Suppressor macrophage (primary cell): Measurements from ENCODE around the gene SNRNP48.

Source experiments
- DNase-seq, 4 experiments: peaks; one replicate each; pipeline ENCODE4 v3.0.0-alpha.2; 2020 to 2022

The SNRNP48 gene

GRCh38 chr6:7594579-7595125, 4.7 kb downstream of the SNRNP48 start:
- DNase-seq: no peak

- no peak for DNase-seq
These were observed 14.0 kb downstream of the SNRNP48 start for GRCh38 chr6:7604003-7604402.

GRCh38 chr6:7604506-7604905, 14.5 kb downstream of the SNRNP48 start:
- no peak for DNase-seq

DNA sequence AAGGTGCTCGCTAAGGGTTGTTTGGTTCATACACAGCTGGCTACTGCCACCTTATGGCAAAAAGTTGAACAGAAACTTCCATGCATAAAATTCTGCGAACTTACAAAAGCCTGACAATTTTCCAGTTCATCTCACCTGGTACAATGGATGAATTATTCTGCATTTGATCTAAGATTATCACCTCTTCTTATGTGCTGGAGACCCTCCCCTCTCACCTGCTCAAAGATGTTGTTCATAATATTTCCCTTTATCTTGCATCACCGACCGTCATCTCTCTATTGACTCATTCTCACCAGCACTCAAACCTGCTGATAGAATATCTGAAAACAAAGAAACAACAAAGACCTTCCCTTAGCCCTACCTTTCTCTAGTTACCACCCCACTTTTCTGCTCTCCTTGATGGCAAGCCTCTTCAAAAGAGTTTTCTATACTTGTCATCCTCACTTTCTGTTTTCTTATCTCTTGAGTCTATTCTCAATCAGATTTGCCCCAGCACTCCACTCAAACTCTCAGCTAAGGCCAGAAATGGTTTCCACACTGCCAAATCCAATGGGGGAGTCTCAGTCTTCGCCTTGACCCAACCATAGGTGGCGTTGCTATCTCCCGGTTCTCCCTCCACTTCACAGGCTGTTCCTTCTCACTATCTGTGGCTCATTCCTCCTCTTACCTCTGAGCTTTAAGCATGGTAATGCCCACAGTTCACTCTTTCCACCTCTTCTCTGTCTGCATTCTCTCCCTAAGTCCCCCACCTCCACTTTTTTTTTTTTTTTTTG, 25.8 kb downstream of the SNRNP48 start:
- peak; percentile 70 to 79 (median 70) for DNase-seq

GRCh38 chr6:7617801-7618764, 28.1 kb downstream of the SNRNP48 start:
- peak; percentile 92 to 98 (median 95) for DNase-seq

DNA sequence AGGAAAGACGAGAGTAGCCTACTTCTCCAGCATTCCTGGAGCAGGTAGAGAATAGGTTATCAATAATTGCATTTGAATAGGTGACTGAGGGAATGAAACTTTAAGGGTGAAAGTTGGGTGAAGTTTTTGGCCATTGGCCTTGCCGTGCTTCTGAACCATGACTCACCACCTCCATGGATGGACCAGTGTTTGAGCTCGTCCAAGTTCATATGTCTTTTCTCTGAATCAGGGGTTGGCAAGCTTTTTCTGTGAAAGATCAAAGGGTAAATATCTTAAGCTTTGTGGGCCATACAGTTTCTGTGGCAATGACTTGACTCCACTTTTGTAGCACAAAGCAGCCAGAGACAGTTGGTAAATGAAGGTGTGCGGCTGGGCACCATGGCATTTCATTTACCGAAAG, 31.8 kb downstream of the SNRNP48 start:
- no peak for DNase-seq

DNA sequence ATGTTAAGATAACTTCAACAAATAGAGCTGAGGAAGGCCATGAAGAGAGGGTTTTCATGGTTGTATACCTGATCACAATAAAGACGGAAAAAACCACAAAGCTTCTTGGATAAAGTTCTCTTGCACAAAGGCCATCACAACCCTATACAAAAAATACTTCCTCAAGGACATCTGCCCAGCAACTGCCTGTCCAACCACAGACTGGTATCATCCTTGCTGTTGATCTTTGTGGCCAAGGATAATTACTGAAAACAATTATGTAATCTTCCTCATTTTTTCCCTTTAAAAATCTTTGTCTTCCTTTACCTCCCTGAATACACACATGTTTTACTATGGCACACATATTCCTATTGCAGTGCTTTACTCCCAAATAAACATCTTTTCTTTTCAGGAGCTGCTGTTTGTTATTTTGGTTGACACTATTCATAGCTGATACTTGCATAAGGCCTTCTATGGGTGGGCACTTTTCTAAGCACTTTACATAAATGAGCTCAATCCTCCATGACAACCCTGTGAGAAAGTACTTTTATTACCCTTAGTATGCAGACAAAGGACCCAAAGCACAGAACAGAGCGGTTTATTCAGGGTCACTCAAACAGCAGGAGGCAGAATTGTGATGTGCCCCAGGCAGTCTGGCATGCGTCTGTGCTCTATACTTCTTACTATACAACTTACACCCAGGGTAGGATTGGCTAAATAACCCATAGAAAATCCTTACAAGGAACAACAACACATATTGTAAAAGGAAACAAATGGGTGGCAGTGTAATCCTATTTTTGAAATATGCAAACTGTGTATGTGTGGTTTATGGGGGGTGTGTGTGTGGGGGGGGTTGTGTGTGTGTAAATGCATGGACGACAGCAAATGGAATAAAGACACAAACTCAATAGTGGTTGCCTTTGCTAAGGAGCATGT, 35.1 kb downstream of the SNRNP48 start:
- DNase-seq: peak; percentile 27 to 63 (median 53)

- no peak for DNase-seq
These were observed 38.5 kb downstream of the SNRNP48 start for GRCh38 chr6:7628479-7628878.

- DNase-seq: no peak
These were observed 38.9 kb downstream of the SNRNP48 start for GRCh38 chr6:7628909-7629308.

DNA sequence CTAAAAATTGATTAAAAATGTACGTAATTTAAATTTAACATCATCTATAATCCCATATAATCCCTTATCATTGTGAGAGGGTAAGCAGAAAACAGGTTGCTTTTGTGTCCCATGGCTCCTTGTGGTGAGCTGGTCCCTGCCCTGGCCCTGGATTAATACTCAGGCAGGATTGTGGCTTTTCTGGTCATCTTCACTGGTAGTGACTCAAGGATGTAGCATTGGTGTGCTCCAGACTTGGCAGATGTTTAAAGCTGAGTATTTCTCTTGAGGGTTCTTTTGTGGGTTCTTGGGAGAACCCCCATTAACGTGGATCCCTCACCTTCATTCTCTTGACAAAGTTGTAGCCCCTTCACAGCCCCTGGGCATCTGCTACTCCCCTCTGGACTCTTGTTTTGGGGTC, 39.3 kb downstream of the SNRNP48 start:
- no peak for DNase-seq

DNA sequence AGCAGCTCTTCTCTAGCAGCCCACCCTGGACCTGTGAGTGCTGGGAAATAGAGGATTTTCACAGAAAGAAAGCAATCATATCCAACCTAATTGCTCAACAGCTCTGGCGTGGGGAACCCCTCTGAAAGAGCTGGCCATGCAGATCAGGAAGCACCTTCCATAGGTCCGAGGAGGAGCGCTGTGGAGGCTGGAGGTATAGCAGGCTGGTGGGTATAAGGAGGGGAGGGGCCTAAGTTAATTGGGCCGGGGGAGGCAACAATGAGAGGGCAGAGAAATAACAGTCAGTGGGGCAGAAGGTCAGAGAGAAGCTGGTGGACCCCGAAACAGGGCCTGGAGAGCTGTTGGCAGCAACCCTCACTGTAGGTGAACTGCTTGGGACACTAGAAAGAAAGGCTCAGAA, 40.8 kb downstream of the SNRNP48 start:
- DNase-seq: no peak

DNA sequence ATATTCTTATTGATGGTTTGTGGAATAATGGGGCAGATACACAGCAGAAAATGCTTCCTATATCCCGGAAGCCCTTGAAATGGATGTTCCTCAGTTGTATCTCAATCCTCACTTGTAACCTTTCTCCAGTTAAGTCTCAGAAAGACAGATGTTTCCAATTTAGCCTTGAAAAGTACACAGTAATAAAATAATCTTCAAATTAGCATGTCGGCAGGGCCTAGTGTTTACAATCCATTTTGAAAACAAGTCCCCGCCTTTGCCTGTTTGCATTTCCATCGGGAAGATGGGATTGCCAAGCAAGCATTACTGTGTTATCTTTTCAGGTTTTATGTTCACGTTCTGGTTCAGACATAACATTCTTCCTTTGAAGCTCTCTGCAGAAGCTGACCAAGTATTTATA, 41.5 kb downstream of the SNRNP48 start:
- no peak for DNase-seq

DNA sequence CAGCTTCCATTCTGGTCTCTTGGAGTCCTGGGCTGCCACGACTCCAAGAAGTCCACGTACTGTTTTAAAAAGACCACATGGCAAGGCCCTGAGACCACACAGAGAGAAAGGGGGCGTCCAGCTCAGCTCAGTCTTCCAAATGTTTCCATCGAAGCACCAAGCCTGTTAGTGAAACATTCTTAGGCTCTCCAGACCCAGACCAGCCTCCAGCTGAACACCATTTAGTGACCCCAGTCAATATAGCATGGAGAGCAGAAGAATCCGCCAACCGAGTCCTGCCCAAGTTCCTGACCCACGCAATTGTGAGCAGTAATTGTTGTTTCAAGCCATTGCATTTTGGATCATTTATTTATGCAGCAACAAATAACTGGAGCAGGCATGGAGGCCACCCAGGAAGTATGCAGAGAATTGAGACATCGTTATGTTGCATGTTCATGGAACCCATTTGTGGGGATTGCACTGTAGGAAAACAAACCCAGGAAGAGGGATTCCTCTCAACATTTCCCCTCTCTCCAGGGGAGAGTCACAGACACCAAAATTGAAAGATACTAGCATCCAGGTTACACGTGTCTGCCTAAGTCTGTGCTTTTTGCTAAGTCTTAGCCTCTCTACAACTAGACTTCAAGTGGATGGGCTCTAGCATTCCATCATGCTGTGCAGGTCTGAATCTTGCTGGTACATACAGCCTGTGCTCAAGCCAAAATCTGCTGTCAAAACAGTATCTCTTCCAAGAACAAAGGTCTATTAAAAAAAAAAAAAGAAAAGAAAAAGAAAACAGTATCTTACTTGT, 42.7 kb downstream of the SNRNP48 start:
- no peak for DNase-seq

GRCh38 chr6:7633361-7633760, 43.4 kb downstream of the SNRNP48 start:
- no peak for DNase-seq

GRCh38 chr6:7636151-7636550, 46.2 kb downstream of the SNRNP48 start:
- DNase-seq: peak in 3 of 4 experiments; percentile 17 to 37 (median 22)

DNA sequence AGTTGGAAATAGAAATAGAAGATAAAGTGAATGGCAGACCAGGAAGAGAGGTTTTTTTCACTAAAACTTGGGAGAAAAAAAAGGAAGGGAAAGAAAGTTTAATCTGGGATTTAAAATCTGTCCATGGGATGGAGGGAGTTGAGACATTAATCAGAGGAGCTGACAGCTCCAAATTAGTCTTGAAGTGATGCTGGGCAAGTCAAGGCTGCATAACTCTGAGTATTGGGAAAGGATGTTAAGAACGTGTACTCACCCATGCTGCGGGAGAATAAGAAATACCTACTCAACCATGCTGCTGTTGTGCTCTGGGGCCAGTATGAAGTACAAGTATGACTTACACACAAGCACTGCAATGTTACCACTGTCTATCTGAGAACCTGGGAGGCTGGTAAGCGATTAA, 47.5 kb downstream of the SNRNP48 start:
- DNase-seq: no peak

- no peak for DNase-seq
These were observed 49.4 kb downstream of the SNRNP48 start for GRCh38 chr6:7639427-7639826.

DNA sequence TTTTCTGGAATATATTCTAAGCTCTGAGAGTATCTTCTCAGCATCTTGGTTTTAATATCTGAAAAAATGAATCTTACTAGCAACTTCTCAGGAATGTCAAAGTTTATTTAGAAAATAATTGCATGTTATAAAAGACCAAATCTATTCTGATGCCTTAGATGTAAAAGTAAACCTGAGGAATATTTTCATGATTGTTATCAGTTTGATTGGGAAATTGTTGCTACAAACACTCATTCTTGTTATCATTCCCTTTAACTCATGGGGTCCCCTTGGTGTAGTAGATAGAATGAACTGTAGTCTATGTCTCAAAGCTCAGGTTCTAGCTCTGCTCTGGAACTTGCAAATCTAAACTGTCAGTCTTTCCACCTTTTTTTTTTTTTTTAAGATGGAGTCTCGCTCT, 50.0 kb downstream of the SNRNP48 start:
- no peak for DNase-seq

DNA sequence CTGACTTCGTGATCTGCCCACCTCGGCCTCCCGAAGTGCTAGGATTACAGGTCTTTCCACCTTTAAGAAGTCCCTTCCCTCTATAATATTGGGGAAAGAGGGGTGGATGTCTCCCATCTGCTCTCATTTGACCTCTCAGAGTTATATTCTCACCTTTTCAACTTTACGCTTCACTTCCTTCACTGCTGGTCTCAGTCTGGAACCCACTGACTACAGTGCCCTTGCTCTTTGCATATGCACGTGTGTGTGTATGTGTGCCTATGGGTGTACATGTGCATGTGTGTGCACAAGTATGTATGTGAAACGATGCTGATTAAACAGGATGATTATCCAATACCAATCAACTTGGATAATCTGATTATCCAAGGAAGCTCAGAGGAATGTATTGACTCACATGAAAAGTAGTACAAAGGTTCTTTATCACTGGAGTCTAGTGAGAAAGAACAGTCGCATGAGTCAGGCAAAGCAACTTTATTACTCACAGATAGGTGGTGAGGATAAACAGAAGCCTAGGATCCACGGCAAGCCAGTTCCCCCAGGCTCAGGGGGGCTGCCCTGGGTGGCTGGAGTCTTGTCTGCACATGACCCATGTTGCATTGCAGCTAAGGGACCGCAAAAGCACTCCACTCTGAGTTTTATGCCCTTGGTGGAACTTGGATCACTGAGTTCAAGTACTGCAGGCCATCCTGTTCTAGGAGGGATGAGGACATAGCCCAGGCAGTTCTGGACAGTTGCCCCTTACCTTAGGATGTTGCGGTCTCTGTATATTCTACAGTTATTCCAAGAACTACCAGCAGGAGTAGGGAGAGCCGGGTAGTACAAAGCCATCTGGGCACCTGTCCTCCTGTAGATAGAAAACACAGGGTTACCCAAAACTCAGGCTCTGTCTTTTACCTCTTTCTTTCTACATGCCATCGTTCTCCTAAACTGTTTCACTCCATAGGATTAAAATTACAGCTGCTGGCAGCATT, 50.9 kb downstream of the SNRNP48 start:
- DNase-seq: no peak

DNA sequence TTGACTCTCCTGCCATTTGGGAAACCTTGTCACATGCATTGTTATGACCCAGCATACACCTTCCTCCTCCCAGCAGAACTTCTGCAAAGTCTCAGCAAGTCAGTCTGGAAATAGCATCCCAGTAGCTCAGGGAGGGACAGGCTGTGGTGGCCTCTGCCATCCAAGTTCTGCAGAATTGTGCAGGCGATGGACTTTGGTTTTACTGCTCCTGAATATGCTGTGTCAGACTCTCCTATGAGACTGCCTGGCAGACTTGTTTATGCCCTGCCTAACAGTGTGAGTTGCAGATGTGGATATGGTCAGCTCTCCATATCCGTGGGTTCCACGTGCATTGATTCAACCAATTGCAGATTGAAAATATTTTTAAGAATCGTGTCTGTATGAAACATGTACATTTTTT, 52.8 kb downstream of the SNRNP48 start:
- no peak for DNase-seq
